Keratinocyte (primary cell): ENCODE results near the gene PLEKHJ1.

Source experiments
- EZH2 ChIP-seq: IDR thresholded peaks from one replicate; pipeline ENCODE4 v1.6.1; 2012; ENCODE audit warnings: inconsistent platforms, mild to moderate bottlenecking, low read length, moderate library complexity
- TF ChIP-seq, protein P1 (sequence below), 3 experiments: IDR thresholded peaks in 1 of 3; conservative IDR thresholded peaks in 1 of 3; optimal IDR thresholded peaks in 1 of 3; 2 replicates in 2 of 3; 3 replicates in 1 of 3; pipeline versions ENCODE3 to v1.5.1; 2011; ENCODE audit warnings: low read length in 3 of 3, mild to moderate bottlenecking in 3 of 3, moderate library complexity in 2 of 3, control low read depth in 1 of 3, inconsistent platforms in 1 of 3; ENCODE audit not compliant: insufficient read depth in 2 of 3; ENCODE audit errors: extremely low read depth in 1 of 3

DNA sequence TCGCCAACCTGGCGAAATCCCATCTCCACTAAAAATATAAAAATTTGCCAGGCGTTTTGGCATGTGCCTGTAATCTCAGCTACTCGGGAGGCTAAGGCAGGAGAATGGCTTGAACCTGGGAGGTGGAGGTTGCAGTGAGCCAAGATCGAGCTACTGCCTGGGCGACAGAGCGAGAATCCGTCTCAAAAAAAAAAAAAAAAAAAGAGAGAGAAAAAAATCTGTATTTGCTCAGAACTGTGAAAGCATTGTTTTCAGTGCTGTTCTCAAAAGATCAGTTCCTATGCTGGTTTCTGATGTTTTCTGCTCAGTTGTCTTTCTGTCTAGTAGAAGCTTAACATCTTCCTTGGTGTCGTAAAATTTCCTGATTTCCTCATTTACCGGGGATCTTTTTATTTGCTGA lies 3.0 kb upstream of the PLEKHJ1 start:
- TF ChIP-seq, protein P1, sequence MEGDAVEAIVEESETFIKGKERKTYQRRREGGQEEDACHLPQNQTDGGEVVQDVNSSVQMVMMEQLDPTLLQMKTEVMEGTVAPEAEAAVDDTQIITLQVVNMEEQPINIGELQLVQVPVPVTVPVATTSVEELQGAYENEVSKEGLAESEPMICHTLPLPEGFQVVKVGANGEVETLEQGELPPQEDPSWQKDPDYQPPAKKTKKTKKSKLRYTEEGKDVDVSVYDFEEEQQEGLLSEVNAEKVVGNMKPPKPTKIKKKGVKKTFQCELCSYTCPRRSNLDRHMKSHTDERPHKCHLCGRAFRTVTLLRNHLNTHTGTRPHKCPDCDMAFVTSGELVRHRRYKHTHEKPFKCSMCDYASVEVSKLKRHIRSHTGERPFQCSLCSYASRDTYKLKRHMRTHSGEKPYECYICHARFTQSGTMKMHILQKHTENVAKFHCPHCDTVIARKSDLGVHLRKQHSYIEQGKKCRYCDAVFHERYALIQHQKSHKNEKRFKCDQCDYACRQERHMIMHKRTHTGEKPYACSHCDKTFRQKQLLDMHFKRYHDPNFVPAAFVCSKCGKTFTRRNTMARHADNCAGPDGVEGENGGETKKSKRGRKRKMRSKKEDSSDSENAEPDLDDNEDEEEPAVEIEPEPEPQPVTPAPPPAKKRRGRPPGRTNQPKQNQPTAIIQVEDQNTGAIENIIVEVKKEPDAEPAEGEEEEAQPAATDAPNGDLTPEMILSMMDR (optimal IDR thresholded peaks at IDR 0.05 in 1 of 3, IDR thresholded peaks at IDR 0.05 in 1 of 3, conservative IDR thresholded peaks at IDR 0.05 in 1 of 3; ENCODE audit: extremely low read depth in 1 of 3, insufficient read depth in 2 of 3, low read length in 3 of 3) = no peak
- no peak for TF ChIP-seq EZH2
